ENCODE results near the gene PLEKHG4B.

PLEKHG4B gene

DNA sequence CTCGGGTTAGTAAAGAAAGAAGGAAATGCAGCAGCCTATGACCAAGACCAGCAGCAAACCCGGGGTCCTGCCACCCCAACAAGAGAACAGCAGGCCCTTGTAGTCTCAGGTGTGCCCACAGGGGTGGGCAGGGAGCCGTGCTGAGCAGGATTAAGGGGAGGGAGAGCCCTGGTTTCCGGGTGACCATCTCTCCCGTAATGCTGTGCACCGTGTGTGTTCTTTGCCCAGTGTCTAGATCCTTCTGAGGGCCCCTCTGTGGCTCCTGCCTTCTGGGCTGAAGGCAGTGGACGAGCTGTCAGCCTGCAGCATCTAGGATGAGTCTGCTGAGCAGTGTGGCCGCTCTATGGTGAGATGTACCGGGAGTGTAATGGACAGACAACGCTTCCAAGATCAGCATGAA, 12.7 kb upstream of the PLEKHG4B start:
- Mint-ChIP-seq H3K27me3 (ENCODE audit: low read depth) (peaks cover 53% of the 10 kb centered on the region), H3K27ac (no peak overlapping the region), H3K9me3 (no peaks in the 10 kb centered on the region), H3K4me3 (no peak overlapping the region), H3K36me3 (ENCODE audit: low read depth) (no peaks in the 10 kb centered on the region), H3K4me1 (peaks cover 19% of the 10 kb centered on the region)
- TF ChIP-seq, protein P1, sequence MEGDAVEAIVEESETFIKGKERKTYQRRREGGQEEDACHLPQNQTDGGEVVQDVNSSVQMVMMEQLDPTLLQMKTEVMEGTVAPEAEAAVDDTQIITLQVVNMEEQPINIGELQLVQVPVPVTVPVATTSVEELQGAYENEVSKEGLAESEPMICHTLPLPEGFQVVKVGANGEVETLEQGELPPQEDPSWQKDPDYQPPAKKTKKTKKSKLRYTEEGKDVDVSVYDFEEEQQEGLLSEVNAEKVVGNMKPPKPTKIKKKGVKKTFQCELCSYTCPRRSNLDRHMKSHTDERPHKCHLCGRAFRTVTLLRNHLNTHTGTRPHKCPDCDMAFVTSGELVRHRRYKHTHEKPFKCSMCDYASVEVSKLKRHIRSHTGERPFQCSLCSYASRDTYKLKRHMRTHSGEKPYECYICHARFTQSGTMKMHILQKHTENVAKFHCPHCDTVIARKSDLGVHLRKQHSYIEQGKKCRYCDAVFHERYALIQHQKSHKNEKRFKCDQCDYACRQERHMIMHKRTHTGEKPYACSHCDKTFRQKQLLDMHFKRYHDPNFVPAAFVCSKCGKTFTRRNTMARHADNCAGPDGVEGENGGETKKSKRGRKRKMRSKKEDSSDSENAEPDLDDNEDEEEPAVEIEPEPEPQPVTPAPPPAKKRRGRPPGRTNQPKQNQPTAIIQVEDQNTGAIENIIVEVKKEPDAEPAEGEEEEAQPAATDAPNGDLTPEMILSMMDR (IDR thresholded peaks at IDR 0.05; ENCODE audit: unreplicated experiment in 3 of 3) = no peak

DNA sequence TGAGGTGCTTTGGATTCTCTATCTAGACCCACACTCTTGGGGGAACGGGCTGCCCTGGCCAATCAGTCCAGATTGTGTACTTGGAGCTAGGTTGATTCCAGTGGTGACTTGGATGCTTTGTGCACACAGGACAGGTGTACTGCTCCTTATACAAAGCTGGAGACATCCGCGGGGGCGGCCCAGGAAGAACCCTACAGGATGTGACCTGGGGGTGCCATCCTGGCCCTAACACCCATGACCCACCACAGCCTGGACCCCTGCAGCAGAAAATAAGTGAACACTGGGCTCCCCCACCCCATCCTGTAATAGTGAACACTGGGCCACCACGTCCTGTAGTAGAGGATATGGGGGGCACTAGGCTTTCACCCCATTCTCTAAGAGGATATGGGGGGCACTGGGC, 12.1 kb upstream of the PLEKHG4B start:
- peaks cover 48% of the 10 kb centered on the region for H3K27me3 Mint-ChIP-seq (ENCODE audit: low read depth)
- no peak overlapping the region for H3K4me3 Mint-ChIP-seq
- no peak overlapping the region for H3K27ac Mint-ChIP-seq
- no peaks in the 10 kb centered on the region for H3K36me3 Mint-ChIP-seq (ENCODE audit: low read depth)
- no peaks in the 10 kb centered on the region for H3K9me3 Mint-ChIP-seq
- H3K4me1 Mint-ChIP-seq = peaks cover 19% of the 10 kb centered on the region
- TF ChIP-seq, protein P1 (IDR thresholded peaks at IDR 0.05; ENCODE audit: unreplicated experiment in 3 of 3) = no peak

DNA sequence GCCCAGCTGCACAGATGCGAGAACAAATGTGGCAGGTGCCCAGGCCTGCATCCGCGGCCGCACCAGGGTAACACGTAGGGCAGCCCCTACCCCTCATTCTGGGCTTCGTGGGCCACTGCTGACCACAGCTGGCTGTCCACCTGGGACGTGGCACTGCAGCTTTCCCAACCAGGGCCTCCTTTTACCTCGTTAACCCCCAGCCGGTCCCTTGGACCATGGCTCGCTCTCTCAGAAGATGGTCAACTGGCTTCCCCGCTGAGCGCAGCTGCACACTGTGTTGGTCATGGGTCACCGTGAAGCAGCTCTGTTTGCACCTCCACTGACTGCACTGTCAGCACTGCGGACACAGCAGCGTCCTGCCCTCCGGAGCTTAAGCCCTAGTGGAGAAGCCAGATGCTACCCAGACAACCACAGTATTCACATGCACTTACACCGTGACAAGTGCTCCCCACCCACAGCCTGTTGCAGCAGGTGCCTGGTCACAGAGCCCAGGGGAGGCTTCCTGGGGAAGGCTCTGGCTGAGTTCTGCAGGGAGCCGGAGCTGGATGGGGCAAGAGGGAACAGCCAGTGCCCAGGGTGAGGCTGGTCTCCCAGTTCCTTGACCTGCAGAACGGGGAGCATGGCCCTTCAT, 10.5 kb upstream of the PLEKHG4B start:
- TF ChIP-seq, protein P1 (IDR thresholded peaks at IDR 0.05; ENCODE audit: unreplicated experiment in 3 of 3) = no peak
- H3K27me3 Mint-ChIP-seq (ENCODE audit: low read depth) = peaks cover 39% of the 10 kb centered on the region
- no peak overlapping the region for H3K27ac Mint-ChIP-seq
- H3K4me3 Mint-ChIP-seq = no peak overlapping the region
- H3K4me1 Mint-ChIP-seq = peaks cover 19% of the 10 kb centered on the region
- no peaks in the 10 kb centered on the region for H3K36me3 Mint-ChIP-seq (ENCODE audit: low read depth)
- H3K9me3 Mint-ChIP-seq = no peaks in the 10 kb centered on the region

DNA sequence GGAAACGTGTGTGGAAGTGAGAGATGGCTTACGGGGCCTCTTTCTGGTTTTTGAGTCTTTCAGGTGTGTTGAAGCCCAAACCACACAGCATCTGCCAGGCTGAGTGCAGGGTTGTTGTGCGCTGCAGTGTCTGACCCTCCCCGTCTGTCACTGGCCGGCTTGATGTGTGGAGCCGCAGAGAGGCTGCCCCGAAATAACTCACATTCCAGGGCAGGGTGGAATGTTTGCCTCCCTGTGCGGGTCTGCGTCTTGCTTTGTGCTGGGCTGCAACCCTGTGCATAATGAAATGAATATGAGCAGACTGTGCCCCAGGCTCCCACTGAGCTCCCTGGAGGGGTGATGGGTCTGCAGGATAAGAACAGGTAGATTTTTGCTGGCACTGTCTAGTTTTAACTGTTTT, 9.9 kb upstream of the PLEKHG4B start:
- Mint-ChIP-seq H3K27me3 (ENCODE audit: low read depth) (peaks cover 39% of the 10 kb centered on the region), H3K36me3 (ENCODE audit: low read depth) (no peaks in the 10 kb centered on the region), H3K9me3 (no peaks in the 10 kb centered on the region), H3K4me3 (no peak overlapping the region), H3K4me1 (peaks cover 19% of the 10 kb centered on the region), H3K27ac (peak overlapping the region in 2 of 3 experiments; percentile 7 to 23)
- TF ChIP-seq, protein P1 (IDR thresholded peaks at IDR 0.05; ENCODE audit: unreplicated experiment in 3 of 3) = no peak

DNA sequence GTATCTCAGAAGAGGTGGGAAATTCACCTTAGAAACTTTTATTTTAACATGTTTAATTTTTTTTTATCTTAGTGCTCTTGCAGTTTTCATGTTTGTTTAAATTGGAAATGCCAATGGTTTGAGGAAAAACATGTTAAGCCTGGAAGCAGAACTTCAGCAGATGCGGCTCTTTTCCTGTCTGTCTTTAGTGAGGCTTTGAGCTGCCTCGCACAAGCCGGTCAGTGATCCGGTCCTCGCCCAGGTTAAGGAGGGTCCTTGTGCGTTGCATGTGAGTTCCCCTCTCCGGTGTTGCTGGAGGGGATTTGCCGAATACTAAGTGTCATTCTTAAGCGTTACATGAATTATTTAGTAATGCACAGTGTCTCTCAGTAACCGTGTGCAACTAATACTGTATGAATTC, 9.4 kb upstream of the PLEKHG4B start:
- Mint-ChIP-seq H3K27me3 (ENCODE audit: low read depth) (peaks cover 41% of the 10 kb centered on the region), H3K9me3 (no peaks in the 10 kb centered on the region), H3K4me3 (no peak overlapping the region), H3K27ac (peak overlapping the region in 1 of 3 experiments; percentile 7), H3K36me3 (ENCODE audit: low read depth) (no peaks in the 10 kb centered on the region), H3K4me1 (peaks cover 19% of the 10 kb centered on the region)
- TF ChIP-seq, protein P1 (IDR thresholded peaks at IDR 0.05; ENCODE audit: unreplicated experiment in 3 of 3) = no peak

DNA sequence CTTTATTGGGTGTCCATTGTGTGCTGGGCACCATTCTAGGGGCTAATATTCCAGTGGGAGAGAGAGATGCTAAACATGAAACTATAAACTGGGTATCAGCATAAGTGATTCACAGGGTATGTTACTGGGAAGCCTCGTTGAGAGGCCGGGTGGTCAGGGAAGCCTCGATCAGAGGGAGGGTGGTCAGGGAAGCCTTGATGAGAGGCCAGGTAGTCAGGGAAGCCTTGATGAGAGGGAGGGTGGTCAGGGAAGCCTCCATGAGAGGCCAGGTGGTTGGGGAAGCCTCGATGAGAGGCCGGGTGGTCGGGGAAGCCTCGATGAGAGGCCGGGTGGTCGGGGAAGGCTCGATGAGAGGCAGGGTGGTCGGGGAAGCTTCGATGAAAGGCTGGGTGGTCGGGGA, 8.9 kb upstream of the PLEKHG4B start:
- H3K27me3 Mint-ChIP-seq (ENCODE audit: low read depth) = peaks cover 46% of the 10 kb centered on the region
- H3K9me3 Mint-ChIP-seq = no peaks in the 10 kb centered on the region
- H3K27ac Mint-ChIP-seq = no peak overlapping the region
- no peak overlapping the region for H3K4me3 Mint-ChIP-seq
- TF ChIP-seq, protein P1 (IDR thresholded peaks at IDR 0.05; ENCODE audit: unreplicated experiment in 3 of 3) = no peak
- H3K4me1 Mint-ChIP-seq = peaks cover 19% of the 10 kb centered on the region
- H3K36me3 Mint-ChIP-seq (ENCODE audit: low read depth) = no peaks in the 10 kb centered on the region
